ENCODE measurements around the gene SERPINI1. TPM values are rescaled to one million over a fixed set of nuclear protein-coding genes. Genes with fewer than 3 reads are reported as not detected.

Gene SERPINI1
- total RNA-seq, 1 donor from 2014 or later, result 1.5 TPM

DNA sequence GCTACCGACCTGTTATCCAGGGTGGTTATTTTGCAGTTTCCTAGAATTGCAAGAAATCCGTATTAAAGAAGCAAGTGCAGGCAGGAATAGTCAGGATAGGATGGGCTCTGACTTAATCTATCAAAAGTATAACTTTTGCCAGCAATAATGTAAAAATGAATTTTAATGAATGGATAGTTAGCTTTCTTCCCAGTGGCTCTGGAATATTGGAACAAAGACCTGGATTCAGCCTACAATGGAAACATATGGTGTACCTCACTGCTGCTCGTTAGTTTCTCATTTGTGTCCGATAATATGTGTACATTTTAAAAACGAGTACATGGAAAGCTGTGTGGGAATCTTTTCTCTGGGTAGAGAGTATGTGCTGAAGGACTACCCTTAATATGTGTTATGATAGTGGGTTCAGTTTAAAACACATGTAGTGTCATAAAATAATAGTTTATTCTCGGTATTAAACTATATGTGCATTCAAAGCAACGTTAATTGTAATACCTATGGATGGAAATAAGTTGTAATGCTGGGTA is 805 bp downstream of the SERPINI1 start:
- DNase-seq, result no peak

DNA sequence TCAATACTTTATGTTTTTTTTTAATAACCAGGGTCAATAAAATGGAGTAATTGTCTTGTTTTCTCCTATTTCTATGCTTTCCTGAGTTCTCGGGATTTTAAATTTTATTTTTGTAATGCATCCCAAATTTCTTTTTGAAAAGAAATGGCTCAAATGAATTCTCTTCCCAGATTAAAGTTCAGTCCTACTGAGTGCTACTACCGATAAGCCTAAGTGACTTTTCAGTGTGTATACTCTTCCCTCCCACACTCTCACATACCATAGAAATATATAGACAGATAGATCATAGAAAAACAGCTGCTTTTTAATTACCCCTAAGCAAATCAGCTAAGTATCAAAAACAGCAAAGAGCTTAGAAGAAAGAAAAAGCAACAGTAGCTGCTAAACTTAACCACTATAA is 1.5 kb downstream of the SERPINI1 start:
- DNase-seq, result no peak

DNA sequence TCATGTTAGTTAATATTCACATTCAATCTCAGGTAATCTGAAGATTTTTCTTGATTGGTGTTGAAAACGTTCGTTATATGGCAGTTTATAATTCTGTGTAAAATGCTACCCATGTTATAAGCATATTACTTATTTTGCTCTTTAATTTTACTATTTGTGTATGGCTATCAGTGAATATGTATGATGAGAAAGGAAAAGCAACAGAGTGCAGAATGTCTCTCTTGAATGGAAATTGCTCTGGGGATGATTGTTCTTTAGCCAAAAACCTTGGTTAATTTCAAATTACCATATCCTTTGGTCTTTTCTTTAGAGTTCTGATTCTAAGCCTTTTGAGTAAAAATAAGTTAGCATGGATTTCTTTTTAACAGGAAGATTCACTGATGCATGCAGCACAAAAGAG is 2.5 kb downstream of the SERPINI1 start:
- no peak for DNase-seq

DNA sequence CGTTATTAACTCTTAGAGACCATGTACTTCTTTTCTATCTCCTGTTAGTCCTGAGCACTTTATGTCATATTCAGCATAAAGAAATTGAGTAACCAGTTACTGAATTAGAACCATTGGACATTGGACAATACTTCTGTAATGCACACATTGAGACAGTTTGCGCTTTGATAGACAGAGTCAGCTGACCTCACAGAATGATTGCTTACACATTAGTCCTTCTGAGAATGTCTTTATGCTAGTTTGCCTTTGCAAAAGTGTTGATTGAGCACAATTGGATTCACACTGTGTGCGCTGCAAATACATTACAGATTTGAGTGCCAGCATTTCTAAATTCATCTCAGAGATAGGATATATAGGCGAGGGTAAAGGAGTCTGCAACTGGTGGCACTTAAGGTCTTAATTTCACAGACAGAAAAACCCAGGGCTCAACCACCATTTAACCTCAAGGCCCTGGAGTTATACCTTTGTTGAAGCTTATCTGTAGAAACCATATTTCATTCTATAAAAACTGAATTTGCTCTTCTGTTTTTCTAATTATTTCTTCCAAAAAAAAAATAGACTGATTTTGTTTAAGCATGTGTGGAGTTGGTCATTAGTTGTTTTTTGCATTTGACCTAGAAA is 3.8 kb downstream of the SERPINI1 start:
- no peak for DNase-seq

DNA sequence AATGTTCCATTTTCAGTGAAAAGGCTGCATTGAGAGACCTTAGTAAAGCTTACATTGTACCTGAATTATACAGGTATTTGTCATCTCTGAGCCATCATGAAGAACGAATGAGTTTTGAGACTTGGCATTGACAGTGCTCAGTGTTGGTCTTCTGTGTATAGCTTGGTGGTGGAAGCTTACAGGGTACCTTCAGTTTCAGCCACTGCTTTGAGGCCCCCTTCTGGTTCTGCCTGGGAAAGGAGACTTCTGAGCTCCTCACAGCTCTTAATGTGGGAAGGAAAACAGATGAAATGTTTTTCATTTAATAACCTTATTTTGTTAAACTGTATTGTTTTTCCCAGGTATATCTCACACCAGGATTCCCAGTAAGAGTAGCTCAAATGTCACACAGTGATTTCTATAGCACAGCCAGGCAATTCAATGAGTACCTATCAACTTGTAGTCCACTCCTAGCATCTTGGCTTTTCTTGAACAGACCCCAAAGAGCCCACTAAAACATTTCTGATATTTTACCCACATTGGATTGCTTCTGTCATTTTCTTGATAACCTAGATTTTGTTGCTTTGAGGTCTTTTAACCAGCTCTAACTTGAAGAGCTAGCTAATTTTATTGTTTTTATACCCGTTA is 5.6 kb downstream of the SERPINI1 start:
- peak; percentile 61 for DNase-seq

DNA sequence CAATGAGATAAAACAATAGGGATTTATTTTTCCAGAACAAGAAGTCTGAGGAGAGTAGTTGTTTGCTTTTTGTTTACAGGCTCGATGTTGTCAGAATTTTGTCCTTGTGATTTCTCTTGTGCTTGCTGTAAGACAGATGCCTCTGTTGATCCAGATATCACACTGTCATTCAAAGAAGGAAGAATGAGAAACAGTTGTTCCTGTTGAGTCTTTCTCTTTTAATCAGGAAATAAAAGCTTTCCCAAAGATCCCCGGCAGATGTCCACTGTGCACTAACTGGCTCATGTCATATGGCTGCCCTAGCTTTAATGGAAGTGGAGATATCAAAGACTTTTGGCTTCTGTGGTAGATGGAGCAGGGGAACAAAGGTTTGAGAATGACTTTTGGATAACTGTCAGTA is 6.8 kb downstream of the SERPINI1 start:
- DNase-seq, result no peak

DNA sequence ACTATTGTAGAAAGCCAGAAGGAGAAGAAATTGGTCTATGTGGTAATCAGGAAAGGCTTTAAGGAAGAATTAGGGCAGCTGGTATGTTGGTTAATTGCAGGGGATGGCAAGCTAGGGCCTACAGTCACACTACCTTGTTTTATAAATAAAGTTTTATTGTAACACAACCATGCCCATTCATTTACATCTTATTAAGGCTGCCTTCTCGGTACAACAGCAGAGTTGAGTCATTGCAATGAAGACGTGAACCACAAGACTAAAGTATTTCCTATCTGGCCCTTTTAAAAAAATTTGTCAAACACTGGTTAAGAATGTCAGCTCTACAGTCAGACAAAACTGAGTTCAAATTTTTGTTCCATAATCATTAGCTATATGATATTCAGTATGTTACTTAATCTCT is 8.3 kb downstream of the SERPINI1 start:
- DNase-seq, result no peak

DNA sequence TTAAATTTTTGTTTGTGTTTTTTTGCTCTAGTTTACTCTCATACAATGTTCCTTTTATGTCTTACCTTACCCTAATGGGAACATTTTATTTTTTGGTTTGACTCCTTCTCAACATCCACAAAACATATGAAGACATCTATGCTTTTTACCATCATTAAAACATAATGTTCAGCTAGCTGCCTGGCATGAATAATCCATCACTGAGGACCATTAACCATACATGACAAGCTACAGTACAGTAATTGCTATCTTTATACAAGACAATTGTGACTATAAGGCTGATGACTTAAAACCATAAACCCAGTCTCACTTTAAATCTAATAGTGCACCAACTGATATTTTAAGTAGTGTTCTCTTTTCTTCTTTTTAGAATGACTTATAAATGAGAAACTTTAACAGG is 13.7 kb downstream of the SERPINI1 start:
- no peak for DNase-seq

DNA sequence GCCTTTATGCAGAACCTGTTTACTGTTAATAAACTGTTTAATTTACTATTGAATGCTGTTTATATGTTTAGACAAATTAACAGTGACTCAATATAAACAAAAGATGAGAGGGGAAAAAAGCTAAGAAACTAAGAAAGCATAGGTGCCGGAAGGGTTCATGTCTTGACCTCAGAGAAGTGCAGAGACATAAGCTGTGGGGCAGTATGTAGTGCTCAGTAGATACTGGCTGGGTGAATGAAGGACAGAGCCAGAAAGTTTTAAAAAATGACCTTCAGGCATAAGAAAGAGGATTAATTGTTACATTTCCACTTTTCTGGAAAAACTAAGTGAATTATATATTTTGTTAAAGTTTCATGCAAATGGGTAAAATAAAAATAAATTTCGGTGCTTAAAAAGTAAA is 14.2 kb downstream of the SERPINI1 start:
- no peak for DNase-seq

DNA sequence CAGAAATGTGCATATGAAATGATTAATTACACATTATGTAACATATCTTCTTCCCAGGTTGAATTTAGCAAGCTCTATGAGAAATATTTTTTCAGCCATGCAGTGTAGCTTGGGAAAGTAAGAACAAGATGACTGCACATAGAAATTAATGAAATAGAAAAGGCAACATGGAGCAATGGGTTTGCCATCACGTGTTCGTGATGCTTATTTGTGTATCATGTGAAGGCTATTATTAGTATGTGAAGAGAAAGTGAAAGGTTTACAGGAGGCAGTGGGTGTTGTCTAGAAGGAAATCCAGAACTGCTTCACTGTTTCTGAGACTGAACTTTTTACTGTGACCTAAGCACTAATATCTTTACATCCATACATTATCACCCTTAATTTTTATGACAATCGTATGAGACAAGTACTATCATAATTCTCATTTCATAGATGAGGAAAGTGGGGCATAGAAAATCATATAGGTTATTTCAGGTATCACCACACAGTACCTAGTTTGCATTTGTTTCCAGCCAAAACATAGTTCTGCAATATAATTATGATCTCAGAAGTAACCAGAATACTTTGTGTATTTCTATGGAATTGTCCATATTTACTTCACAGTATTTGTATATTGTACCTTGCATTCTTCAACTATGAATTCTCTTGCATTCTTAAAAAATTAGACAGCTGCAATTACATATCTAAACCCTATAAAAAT is 14.9 kb downstream of the SERPINI1 start:
- no peak for DNase-seq

DNA sequence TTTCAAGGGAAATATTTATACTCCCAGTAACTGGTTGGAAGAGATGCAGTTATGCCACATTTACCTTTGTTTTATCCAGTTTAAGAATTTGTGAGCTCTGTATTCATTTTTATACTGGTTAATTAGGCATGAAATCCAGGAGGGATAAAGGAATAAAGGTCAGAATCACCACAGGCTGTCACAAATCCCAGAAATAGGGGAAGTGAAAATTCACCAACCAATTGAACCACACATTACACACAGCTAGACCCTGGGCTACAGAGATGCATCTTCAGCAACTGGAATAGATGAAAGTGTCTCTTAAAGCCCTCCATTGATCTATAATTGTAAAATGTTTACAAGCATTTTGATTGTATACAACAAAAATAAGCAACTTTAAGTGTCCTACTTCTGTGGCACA is 18.5 kb downstream of the SERPINI1 start:
- DNase-seq, result no peak

DNA sequence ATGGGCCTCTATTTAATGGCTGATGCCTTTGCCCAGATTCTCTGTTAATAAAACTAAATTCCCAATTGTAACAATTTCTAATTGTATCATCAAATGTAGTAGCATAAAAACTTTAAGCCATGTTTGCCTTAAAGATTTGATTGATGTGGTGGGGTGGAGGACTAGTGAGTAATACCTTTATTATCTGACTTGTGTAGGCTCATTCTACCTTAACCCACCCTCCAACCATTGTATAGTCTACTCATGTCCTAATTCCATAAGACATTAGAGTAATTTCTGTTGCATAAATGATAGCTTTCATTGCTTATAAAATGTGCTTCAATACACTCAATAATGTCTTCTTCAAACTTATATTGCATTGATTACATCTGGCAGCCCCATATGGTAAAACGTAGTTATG is 25.8 kb downstream of the SERPINI1 start:
- DNase-seq, result no peak

DNA sequence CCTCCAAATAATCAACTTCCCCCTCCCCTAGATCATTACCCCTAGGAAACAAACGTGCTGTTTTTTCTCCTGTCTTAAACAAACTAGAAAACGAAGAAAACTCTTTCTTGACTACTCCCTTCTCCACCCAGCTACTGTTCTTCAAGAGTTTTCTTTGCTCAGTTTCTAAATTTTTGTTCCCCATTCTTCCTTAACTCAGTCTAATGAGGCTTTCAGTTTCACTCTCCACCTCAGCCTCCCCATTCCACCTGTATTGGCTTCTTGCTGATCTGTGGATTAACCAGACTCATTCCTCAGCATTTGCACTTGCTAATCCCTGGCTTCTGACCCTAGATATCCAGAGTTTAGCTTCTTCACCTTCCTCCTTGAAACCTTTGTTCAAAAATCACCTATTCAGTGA is 26.8 kb downstream of the SERPINI1 start:
- no peak for DNase-seq

DNA sequence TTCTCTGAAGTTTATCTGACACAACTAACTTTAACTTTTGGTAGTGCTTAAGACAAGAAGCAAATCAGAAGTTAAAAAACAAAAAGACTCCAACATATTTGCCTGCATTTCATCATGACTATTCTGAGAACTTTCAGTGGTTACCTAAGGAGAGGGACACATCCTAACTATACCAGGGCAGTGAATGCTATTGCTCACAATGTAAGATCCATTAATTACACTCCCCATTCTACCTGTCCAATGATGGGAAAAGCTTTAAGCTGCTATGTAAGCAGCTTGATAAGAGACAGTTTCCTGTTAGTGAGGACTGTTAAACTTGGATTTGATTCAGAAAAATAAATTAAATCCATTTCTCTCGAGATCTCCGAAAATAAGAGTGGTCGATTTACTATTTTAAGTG is 37.5 kb downstream of the SERPINI1 start:
- DNase-seq, result no peak

DNA sequence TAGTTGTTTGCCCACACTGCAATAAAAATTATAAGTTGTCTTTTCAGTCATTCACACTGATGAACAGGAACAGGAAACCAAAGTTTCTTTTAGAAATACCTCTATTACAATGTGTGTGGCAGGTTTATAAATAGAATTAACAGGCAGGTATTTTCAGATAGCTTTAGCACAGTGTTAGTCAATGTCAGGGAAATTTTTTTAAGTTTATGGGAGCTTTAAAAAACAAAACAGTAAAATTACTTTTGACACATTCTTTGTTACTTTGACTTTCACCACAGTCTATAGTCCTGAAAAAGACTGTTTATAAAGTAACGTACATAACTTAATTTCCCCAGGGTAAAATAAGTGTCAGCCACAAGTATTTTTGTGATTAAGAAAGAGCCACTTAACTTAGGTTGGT is 38.1 kb downstream of the SERPINI1 start:
- DNase-seq, result no peak

DNA sequence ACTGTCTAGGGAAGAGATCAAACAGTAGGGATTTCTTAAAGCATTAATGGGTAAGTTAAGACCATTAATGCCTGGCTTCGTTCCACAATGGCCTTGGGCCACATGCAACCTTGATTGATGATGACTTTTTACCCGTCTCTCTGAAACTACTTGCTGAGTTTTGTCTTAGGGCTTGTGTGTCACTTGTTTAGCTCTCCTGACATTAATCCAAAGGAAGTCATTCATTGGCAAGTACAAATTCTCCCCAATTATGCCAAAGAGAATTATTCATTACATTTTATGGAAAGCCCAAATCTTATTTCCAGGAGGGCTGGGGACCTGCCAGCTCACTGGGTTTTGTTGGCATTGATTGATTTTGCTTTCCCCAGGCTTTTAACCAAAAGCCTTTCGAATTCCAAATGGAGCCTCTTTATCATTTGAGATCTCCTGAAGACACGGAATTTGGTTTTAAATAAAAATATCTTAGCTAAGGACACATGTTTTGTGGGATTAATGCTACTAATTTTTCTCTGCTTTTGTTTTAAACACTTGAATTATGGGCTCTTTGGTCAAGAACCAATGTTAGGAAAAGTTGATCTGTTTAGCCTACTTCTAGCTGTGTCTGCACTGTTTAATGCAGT is 40.7 kb downstream of the SERPINI1 start:
- DNase-seq, result no peak

DNA sequence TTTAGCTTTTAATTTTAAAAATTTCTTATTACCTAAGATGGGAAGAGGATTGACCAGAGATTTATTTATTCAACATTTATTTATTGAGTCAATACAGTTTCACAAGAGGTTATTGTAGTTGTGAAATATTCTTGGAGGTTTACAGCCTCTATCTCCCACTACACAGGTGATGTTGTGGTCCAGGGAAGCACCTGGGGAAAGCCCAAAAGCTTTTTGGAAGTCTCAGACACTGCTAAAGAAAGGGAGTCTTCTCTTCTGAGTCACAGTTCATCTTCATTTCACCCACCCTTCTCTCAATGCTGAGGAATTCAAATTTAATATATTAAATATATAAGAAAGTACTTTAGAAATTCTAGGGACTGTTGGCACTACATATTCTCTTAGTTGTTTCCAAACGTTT is 41.8 kb downstream of the SERPINI1 start:
- no peak for DNase-seq

DNA sequence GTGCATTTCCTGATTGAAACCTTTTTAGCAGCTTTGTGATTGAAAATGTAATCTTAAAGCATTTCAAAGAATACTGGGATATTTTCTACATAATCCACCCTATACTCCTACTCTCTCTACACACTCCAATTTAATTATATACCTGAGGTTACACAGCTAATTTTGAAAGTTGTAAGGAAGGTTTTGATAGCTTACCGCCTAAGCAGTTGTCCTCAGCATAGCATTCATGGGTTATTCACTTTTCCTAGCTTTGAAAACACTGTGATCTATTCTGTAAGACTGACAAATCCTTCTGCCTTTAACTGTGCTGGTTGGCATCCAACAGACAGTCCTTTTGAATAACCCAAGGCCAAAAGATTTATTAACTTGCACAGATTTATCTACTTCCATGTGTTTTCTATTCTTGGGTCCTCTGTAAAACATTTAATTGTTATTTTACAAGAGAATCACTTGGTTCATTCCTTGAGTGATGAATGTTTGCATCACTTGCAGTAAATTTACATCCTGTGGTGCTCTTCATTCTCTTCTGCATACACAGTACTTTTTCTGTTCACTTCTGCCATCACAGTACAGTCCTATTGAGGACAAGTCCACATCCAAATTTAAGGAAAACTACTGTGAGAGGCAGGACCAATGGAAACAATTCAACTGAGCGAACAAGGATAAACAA is 44.8 kb downstream of the SERPINI1 start:
- DNase-seq, result no peak

DNA sequence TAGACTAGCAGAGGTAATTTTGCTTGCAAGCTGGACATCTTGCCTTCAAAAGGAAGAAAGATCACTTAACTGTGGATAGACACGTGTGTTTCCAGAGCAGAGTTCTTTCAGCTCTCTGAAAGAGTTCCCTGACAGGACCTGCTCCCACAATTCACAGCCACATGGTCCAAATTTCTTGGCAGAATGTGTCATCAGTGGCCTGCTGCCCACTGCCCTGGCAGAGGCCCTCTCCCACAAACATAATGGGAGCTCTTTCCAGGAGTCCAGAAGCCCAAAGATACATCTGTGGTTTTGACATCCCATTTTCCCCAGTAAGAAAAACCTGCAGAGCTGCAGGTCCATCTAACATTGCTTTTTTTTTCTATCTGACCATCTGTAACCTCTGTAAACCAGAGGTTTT is 48.3 kb downstream of the SERPINI1 start:
- DNase-seq, result no peak

DNA sequence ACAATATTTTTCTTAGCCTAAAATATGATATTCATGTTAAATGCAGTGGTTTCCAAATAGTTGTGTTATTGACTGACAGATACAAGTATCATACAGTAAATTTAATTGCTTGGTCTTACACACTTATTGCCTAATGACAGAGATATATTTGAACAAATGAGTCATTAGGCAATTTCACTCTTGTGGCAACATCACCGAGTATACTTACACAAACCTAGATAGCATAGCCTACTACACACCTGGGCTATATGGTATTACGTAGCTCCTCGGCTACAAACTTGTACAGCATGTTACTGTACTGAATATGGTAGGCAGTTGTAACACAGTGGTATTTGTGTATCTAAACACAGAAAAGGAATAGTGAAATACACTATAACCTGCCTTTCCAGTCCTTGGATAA is 50.3 kb downstream of the SERPINI1 start:
- no peak for DNase-seq

DNA sequence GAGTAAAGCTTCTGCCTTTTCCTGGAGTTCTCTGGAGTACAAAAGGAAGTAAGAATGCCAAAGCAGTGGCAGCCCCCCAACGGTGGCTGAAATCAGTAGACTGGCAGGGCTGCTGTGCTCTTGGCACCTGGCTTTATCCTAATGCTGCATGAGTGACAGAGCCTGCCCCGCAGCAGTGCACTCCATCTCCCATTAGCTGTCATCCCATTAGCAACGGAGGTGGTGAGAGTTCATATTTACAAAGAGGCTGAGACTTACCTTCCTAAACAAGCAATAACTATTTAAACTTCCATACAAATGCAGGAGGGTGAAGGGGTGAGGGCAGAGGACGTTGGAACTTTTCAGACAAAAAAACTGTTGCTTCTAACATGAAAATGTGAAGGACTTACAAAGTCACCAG is 51.9 kb downstream of the SERPINI1 start:
- no peak for DNase-seq

DNA sequence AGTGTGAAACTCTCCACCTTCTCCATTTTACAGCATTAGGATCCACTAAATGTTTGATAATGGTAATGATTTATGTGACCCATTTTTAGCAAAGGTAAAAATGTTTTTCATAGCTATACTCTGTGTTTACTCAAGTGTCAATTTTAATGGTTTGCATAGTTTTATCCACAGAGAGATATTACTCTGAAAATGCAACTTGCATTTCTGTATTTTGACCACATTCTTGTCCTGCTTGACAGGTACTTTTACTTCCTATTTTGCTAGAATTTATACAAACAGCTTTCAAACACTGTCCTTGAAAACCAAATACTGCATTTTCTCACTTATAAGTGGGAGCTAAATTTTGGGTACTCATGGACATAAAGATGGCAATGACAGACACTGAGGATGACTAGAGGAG is 62.9 kb downstream of the SERPINI1 start:
- no peak for DNase-seq

DNA sequence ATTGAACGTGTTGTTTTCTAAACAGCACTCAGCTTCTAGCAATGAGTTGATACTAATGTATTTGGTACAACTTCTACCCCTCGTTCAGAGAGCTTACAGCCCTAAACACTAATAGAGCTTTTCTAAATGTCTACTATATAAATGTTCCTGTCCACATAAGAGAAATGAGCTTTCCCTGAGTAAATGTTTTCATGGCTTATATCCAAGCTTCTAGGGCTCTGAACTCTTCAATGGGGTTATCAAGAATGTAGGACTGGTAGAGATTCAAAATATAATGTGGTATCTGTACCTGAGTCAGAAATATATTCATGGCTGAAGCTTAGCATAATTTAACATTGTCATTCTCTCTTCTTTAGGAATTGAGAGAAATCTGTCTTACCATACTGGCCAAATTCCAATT is 73.4 kb downstream of the SERPINI1 start:
- no peak for DNase-seq

Data from dermis blood vessel endothelial cell (primary cell).